Stimulated activated CD8-positive, alpha-beta memory T cell treated with anti-CD3 and anti-CD28 coated beads, Interleukin-12 subunit alpha, Interleukin-12 subunit beta, amount 100 ng/mL, for 24 hours (primary cell): Measurements from ENCODE around the gene HLA-DRB5.
"Not testable (repeated sequence)": the region's sequence is repeated elsewhere in the genome, so short reads cannot be mapped to it uniquely, and the experiment has no call there.

Experiments used
- DNase-seq: peaks from one replicate; pipeline ENCODE4 v3.0.0-alpha.2; 2020; ENCODE audit errors: extremely low read depth

Gene HLA-DRB5

DNA sequence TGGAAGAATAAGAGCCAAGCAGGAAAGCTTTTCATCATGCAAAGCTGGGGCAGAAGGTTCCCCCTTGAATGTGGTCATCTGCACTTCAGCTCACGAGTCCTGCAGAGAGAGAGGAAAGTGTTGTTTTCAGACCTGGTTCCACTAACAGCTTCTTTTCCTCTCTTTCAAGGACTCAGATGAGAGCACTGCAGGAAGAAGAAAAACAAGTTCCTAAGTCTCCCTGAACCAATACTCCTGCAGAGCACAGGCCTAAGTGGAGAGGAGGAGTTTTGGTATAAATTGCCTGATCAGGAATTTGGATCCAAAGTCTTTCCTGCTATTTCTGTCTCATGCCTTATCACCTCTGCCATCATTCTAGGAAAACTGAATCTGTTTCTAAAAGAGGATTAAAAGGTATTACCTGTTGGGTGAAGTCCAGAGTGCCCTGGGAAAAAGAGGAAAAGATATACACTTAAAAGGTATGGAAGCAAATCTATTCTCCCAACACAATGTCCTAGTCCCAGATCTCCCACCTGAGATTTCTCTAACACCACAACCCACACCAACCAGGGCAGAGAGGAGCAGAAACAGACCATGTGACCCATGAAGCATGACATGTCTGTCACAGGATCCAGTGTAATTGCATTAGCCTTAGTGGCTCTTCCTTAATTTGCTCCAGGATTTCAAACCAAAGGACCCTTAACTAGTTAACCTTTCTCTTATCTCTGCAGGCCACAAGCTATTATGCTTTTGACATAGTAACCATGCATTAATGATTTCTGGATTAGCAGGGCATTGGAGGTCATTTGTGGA is 12.2 kb downstream of the HLA-DRB5 start:
- DNase-seq: no peak

DNA sequence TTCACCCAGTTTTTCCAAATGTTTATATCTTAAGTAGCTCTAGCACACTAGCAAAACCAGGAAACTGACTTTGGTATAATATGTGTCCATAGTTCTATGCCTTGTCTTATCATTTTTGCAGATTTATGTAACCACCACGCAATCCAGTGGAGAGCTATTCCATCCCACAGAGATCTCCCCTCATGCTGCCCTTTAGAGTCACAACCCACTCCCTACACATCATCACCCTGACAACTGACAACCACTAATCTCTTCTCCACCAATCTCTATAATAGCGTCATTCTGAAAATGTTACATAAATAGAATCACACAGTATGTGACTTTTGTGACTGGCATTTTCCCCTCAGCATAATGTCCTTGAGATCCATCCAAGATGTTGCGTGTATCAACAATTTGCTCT is 29.1 kb downstream of the HLA-DRB5 start:
- no peak for DNase-seq

DNA sequence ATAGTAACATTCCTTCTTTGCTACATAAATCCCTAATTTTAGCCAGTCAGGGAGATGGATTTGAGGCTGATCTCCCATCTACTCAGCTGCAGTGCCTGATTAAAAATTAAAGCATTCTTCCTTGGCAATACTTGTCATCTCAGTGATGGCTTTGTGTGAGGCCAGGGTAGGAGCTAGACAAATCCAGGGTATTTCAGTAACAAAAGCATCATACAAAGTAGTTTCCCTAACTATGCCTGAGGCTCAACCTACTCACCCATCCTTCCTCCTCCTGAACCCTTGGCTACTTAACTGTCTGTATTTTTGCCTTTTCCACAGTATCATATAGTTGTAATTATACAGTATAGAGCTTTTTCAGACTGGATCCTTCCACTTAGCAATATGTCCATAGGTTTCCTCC is 37.7 kb downstream of the HLA-DRB5 start:
- DNase-seq: no peak

DNA sequence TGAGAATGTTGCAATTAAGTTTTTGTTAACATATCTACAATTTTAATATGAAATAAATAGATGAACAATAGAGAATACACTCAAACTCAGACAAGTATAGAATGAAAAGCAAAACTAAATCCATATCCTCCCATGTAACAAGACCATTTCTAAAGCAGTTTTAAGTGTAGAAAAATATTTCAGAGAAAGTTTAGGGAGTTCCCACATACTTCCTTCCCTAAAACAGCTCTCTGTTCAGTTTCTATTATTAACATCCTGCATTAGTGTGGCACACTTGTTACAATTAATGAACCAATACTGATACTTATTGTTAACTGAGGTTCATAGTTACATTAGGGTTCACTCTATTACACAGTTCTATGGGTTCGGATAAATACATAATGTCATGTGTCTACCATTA is 38.4 kb downstream of the HLA-DRB5 start:
- DNase-seq: no peak

DNA sequence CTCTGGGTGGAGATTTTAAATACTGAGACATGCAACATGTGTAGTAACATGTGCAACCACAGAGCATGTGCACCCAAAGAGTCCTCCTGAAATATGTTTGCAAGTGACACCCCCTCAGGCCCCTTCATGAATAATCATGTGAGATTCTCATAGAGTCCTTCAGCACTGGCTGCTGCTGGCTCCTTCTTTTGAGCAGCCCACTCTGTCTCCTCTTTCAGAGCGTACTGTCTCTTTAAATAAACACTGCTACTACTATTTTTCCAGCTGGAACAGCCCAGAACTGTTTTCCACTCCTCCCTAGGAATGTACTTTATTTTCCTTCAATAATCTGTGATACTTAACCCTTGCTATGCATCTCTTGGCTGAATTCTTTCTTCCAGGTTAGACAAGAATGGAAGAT is 42.0 kb downstream of the HLA-DRB5 start:
- no peak for DNase-seq

DNA sequence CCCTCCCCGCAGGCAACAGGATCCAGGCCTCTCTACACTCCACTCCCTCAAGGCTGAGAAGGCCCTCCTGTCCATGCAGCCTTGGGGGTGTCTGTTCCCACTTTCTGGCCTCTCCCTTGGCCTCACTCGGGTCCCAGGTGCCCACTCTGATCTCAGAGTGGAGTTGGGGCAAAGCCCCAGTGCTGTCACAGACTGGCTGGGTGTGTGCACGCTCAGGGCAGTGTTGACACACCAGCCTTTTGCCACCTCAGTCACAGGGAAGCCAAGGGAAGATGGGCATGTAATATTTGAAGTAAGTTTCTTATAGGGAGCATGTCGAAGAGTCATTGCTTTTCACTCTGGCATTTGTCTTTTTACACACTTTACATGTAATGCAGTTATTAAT is 45.5 kb downstream of the HLA-DRB5 start:
- no peak for DNase-seq

DNA sequence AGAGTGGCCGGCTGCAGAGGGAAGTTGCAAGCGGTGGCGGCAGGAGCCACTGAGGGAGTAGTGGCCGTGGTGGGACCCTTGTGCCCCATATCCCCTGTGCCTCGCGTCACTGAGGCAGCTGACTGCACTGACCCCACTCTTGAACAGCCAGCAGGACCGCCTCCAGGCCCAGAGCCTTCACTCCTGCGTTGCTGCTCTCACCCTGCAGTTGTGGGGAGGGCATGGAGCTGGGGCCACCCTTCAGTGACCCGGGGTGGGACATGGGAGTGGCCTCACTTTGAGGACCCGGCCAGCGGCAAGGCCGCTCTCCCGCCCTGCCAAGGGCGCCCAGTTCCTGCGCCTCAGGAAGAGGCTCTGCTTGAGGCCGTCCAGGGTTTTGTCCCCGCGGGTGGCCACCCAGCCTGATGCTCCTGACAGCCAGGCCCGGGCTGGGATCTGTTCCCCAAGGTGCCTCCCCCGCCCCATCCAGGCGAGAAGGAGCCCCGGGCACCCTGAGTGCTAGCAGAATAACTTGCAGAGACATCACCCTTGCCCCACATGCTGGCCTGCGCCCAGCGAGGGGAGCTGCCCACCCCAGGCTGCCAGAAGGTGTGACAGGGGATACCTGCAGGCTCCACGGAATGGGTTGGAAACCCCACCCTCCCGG is 46.0 kb downstream of the HLA-DRB5 start:
- DNase-seq: no peak

DNA sequence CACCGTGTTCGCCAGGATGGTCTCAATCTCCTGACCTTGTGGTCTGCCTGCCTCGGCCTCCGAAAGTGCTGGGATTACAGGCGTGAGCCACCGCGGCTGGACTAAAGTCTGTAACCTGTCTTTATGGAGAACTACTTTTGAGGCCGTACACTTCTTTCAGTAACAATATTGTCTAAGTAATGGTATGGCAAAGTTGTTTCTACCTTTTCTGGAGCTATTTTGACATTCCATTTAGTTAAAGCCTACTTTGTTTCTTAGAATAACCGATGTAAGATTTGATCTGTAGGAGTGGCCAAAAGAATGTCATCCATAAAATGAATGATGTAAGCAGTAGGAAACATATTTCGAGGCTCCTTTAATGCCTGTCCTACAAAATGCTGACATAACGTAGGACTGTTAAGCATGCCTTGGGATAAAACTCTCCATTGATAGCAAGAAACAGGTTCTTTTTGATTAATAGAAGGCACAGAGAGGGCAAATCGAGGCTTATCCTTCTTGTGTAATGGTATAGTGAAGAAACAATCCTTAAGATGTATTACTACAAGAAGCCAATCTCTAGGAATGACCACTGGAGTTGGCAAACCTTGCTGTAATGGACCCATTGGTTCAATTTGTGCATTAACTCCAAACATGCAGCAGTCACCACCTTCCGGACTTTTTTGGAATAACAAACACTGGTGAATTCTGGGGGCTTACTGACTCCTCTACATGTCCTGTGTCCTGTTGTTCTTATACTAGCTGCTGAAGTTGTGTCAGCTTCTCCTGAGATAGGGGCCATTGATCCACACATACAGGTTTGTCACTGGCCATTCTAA is 54.5 kb downstream of the HLA-DRB5 start:
- no peak for DNase-seq

DNA sequence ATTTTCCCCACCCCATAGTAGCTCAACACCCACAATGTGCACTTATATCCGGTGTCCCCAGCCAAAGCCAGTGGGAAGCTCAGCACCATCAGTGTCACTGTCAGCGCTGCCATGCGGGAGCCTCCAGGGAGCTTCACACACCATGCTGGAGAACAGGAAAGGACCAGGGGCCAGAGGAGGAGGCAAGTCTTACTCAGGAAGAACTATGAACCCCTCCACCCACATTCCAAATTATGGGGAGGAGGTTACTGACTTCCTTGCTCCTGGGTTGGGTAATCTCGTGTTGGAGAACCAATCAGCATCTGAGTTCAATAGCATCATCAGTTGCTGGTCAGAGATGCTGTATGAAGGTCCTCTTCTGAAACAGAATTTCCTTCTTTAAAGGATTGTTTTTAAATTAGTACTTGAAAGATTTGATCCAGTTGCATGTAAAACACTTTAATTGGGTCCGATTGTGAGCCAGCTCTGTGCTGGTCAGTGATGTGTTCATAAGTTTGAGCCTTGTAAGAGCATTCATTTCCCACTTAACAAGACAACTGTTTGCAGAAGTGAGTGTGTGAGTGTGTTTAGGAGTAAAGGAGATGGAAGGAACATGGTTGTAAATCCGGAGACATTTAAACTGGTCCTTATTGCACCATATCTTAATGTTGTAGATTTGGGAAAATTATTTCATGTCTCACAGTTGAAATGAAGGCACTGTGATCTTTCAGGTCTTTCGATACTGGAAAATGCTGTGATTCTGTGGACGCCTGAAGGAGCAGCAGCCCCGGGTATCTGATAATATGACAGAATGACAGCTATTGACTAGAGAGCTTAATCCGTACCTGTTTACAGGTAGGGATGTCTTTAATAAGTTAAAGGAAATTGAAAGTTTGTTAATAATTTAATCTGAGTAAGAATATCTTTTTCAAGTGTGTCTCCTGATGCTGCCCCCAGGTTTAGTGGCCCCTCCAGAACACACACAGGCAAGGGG is 56.4 kb downstream of the HLA-DRB5 start:
- DNase-seq: not testable (repeated sequence)

DNA sequence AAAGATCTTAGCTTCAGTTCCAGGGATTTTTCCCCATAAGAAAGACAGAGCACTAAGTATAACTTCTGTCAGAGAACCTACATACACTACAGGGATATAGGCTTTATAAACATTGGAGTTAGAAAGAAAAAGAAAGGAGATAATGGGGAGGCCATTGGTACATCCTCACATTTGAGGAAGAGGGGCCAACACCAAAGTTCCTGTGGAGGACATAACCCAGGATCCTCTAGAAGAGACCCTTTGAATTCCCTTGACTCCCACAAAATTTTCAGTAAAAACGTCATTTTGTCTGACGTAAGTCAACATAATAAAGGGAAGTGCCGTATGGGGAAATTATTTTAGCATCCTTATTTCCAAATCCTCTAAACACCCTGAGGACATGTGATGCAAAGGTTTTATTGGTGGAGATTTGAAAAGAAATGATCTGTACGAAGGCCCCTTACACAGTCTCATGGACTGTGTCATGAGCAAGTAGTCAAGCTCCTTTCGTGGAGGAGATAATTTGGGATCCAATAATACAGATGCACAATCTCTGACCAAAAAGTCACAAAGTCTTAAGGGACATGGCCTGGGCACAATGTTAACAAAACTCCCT is 57.2 kb downstream of the HLA-DRB5 start:
- no peak for DNase-seq

DNA sequence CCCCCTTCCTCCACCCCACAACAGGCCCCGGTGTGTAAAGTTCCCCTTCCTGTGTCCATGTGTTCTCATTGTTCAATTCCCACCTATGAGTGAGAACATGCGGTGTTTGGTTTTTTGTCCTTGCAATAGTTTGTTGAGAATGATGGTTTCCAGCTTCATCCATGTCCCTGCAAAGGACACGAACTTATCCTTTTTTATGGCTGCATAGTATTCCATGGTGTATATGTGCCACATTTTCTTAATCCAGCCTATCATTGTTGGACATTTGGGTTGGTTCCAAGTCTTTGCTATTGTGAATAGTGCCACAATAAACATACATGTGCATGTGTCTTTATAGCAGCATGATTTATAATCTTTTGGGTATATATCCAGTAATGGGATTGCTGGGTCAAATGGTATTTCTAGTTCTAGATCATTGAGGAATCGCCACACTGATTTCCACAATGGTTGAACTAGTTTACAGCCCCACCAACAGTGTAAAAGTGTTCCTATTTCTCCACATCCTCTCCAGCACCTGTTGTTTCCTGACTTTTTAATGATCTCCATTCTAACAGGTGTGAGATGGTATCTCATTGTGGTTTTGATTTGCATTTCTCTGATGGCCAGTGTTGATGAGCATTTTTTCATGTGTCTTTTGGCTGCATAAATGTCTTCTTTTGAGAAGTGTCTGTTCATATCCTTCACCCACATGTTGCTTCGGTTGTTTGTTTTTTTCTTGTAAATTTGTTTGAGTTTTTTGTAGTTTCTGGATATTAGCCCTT is 62.2 kb downstream of the HLA-DRB5 start:
- DNase-seq: not testable (repeated sequence)
